ENCODE measurements around the gene ZNF175.
"Not testable (repeated sequence)": the region's sequence is repeated elsewhere in the genome, so short reads cannot be mapped to it uniquely, and the experiment has no call there.

The ZNF175 gene

DNA sequence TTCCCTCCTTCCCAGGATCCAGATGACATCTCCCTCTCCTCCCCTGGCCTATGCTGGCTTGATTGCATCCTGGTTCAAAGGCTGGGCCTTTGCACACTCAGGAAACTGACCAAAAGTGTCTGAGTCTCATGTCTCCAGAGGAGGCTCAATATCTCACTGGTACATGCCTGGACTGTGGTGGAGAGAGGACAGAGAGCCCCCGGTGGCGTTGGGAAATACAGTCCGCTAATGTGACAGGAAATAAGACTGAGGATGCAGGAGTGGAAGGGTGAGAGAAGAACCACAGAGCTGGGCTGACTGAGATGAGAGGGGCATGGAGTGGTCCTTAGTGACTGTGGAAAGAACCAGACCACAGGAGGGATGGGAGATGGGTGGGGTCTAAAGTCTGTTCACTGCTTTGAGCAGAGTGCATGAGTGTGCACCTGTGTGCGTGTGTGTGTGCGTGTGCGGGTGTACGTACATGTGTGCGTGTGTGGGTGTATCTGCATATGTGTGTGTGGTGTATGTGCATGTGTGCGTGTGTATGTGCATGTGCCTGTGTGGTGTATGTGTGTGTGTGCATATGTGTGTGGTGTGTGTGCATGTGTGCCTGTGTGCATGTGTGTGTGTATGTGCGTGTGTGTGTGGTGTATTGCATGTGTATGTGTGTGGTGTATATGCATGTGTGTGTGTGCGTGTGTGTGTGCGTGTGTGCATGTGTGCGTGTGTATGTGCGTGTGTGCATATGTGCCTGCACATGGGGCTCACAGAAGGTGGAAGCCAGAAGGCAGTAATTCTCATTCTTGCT is 57.3 kb downstream of the ZNF175 start:
- no peak for DNase-seq (ENCODE audit: low spot score)

- DNase-seq (ENCODE audit: low spot score) = not testable (repeated sequence)
These were observed 59.2 kb downstream of the ZNF175 start, which contains the start of gene SIGLEC5 for GRCh38 chr19:51630315-51630714. TSS of gene SIGLEC5 (minus strand) at chr19:51630401. CDS start at chr19:51630335, 66 bp downstream.

DNA sequence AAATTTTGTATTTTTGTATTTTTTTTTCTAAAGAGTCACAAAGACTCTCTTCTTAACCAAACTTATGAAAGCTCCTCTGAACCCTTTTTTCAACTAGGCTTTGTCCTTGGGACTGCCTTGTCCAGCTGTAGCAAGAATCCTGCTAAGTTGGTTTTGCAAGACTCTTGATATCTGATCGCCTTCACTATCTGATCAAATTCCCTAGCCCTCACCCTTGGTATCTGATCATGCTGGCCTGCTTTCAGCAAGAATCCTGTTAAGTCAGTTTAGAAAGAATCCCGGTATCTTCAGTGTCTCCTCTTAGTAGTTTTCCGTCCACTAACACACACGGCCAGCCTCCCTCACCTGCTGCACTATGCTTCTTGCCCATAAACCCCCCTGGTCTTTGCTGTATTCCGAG is 61.0 kb downstream of the ZNF175 start:
- no peak for DNase-seq (ENCODE audit: low spot score)

DNA sequence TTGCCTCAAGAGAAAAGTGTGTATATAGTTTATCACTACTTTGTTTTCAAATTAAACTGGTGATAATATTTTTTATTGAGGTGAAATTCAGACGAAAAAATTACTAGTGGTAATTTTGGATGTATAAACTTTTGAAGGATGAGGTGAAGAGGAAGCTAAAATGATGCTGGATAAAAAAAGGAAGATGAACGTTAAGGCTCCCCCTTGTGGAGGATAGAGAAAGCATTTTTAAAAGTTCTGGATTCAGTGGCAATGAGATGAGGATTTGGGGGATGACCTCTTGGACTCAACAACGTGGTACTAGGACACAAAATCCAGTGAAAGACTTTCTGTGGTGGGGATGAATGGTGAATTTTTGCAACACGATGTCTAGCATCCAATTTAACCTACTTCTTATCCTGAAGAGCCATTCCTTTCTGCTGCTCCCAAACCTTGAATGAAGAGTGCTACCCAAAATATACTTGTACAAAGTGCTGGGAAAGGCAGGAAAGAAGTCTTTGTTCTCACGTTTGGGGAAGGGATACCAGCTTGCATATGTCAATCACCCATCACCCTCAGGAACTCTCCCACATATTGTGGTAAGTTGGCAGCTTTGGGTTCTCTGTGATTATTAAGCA is 66.4 kb downstream of the ZNF175 start:
- DNase-seq (ENCODE audit: low spot score) = no peak

- DNase-seq (ENCODE audit: low spot score) = no peak
These were observed 68.8 kb downstream of the ZNF175 start for GRCh38 chr19:51639916-51640315.

- no peak for DNase-seq (ENCODE audit: low spot score)
These were observed 69.3 kb downstream of the ZNF175 start for GRCh38 chr19:51640386-51640785.

DNA sequence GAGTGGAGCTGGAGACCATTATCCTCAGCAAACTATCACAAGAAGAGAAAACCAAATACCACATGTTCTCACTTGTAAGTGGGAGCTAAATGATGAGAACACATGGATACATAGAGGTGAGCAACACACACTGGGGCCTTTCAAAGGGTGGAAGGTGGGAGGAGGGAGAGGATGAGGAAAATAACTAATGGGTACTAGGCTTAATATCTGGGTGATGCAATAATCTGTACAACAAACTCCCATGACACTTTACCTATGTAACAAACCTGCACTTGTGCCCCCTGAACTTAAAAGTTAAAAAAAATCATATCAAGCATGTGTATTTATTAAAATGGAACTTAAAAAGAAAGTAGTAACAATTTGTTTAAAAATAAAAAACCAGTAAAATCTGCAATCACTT is 70.6 kb downstream of the ZNF175 start:
- DNase-seq (ENCODE audit: low spot score) = no peak
